ENCODE results near the gene TNS1. TPM values are rescaled to one million over a fixed set of nuclear protein-coding genes. Genes with fewer than 3 reads are reported as not detected.
"Not testable (repeated sequence)": the region's sequence is repeated elsewhere in the genome, so short reads cannot be mapped to it uniquely, and the experiment has no call there.

TNS1 gene
- total RNA-seq, 2 donors from 2014 or later: 0.80 to 16.8 TPM

GRCh38 chr2:218034497-218035213 lies 31.9 kb upstream of the TNS1 start:
- H3K9me3 ChIP-seq (ENCODE audit: control insufficient read depth, low read length, poor library complexity, severe bottlenecking); H3K36me3 Mint-ChIP-seq (ENCODE audit: low read depth); H3K4me1 Mint-ChIP-seq: not testable (repeated sequence)
- Mint-ChIP-seq H3K27me3 (peaks cover 10% of the 10 kb centered on the region), H3K4me3 (peak overlapping the region; percentile 84), H3K27ac (peak overlapping the region; percentile 77)
- DNase-seq: peak in 1 of 3 donors; percentile 51
- peak; percentile 95 for ATAC-seq

- no peaks in the 10 kb centered on the region for H3K9me3 ChIP-seq (ENCODE audit: control insufficient read depth, low read length, poor library complexity, severe bottlenecking)
- Mint-ChIP-seq H3K27ac (peak overlapping the region; percentile 77), H3K4me3 (peak overlapping the region; percentile 84), H3K36me3 (ENCODE audit: low read depth) (no peaks in the 10 kb centered on the region), H3K27me3 (peaks cover 4% of the 10 kb centered on the region), H3K4me1 (peaks cover 10% of the 10 kb centered on the region)
- ATAC-seq: peak; percentile 13
- no peak for DNase-seq
Measured at GRCh38 chr2:218033590-218034496, 31.0 kb upstream of the TNS1 start.

GRCh38 chr2:218033208-218033589 lies 30.4 kb upstream of the TNS1 start:
- peak overlapping the region; percentile 45 for H3K27ac Mint-ChIP-seq
- no peak for DNase-seq

GRCh38 chr2:218032336-218033171 lies 29.8 kb upstream of the TNS1 start:
- DNase-seq (no peak), ATAC-seq (no peak)
- Mint-ChIP-seq H3K27me3 (no peaks in the 10 kb centered on the region), H3K36me3 (ENCODE audit: low read depth) (no peaks in the 10 kb centered on the region), H3K27ac (peak overlapping the region; percentile 45), H3K4me3 (peak overlapping the region; percentile 76), H3K4me1 (peaks cover 10% of the 10 kb centered on the region)
- no peaks in the 10 kb centered on the region for H3K9me3 ChIP-seq (ENCODE audit: control insufficient read depth, low read length, poor library complexity, severe bottlenecking)

More at GRCh38 chr2:218033208-218033589, 30.4 kb upstream of the TNS1 start:
- H3K27me3 Mint-ChIP-seq: no peaks in the 10 kb centered on the region
- ATAC-seq: no peak
- H3K9me3 ChIP-seq (ENCODE audit: control insufficient read depth, low read length, poor library complexity, severe bottlenecking): no peaks in the 10 kb centered on the region
- peaks cover 10% of the 10 kb centered on the region for H3K4me1 Mint-ChIP-seq
- peak overlapping the region; percentile 84 for H3K4me3 Mint-ChIP-seq
- no peaks in the 10 kb centered on the region for H3K36me3 Mint-ChIP-seq (ENCODE audit: low read depth)

GRCh38 chr2:218031771-218032257 lies 29.0 kb upstream of the TNS1 start:
- ATAC-seq: no peak
- H3K36me3 Mint-ChIP-seq (ENCODE audit: low read depth): no peaks in the 10 kb centered on the region
- DNase-seq: no peak
- H3K27ac Mint-ChIP-seq: peak overlapping the region; percentile 45
- no peaks in the 10 kb centered on the region for H3K9me3 ChIP-seq (ENCODE audit: control insufficient read depth, low read length, poor library complexity, severe bottlenecking)
- no peaks in the 10 kb centered on the region for H3K27me3 Mint-ChIP-seq
- peaks cover 10% of the 10 kb centered on the region for H3K4me1 Mint-ChIP-seq
- H3K4me3 Mint-ChIP-seq: peak overlapping the region; percentile 76

GRCh38 chr2:218031261-218031660 lies 28.5 kb upstream of the TNS1 start:
- H3K9me3 ChIP-seq (ENCODE audit: control insufficient read depth, low read length, poor library complexity, severe bottlenecking): no peaks in the 10 kb centered on the region
- Mint-ChIP-seq H3K36me3 (ENCODE audit: low read depth) (no peaks in the 10 kb centered on the region), H3K27me3 (no peaks in the 10 kb centered on the region), H3K4me1 (peaks cover 10% of the 10 kb centered on the region), H3K4me3 (no peak overlapping the region), H3K27ac (no peak overlapping the region)
- ATAC-seq: no peak
- no peak for DNase-seq

GRCh38 chr2:218030409-218031195 lies 27.8 kb upstream of the TNS1 start:
- no peak overlapping the region for H3K27ac Mint-ChIP-seq
- no peak for DNase-seq
- no peaks in the 10 kb centered on the region for H3K27me3 Mint-ChIP-seq
- no peak overlapping the region for H3K4me3 Mint-ChIP-seq
- ATAC-seq: no peak
- no peaks in the 10 kb centered on the region for H3K36me3 Mint-ChIP-seq (ENCODE audit: low read depth)
- no peaks in the 10 kb centered on the region for H3K9me3 ChIP-seq (ENCODE audit: control insufficient read depth, low read length, poor library complexity, severe bottlenecking)
- peaks cover 12% of the 10 kb centered on the region for H3K4me1 Mint-ChIP-seq

- no peaks in the 10 kb centered on the region for H3K9me3 ChIP-seq (ENCODE audit: control insufficient read depth, low read length, poor library complexity, severe bottlenecking)
- DNase-seq (no peak), ATAC-seq (no peak)
Measured at GRCh38 chr2:218029366-218030360, 26.9 kb upstream of the TNS1 start.

GRCh38 chr2:218028562-218029348 lies 26.0 kb upstream of the TNS1 start:
- Mint-ChIP-seq H3K27ac (peak overlapping the region; percentile 54), H3K4me1 (peaks cover 2% of the 10 kb centered on the region), H3K36me3 (ENCODE audit: low read depth) (no peaks in the 10 kb centered on the region), H3K4me3 (no peak overlapping the region), H3K27me3 (no peaks in the 10 kb centered on the region)
- DNase-seq (no peak), ATAC-seq (no peak)
- no peaks in the 10 kb centered on the region for H3K9me3 ChIP-seq (ENCODE audit: control insufficient read depth, low read length, poor library complexity, severe bottlenecking)

More at GRCh38 chr2:218029366-218030360, 26.9 kb upstream of the TNS1 start:
- Mint-ChIP-seq H3K36me3 (ENCODE audit: low read depth) (no peaks in the 10 kb centered on the region), H3K27me3 (no peaks in the 10 kb centered on the region), H3K4me3 (no peak overlapping the region), H3K27ac (no peak overlapping the region), H3K4me1 (peaks cover 8% of the 10 kb centered on the region)

- DNase-seq (no peak), ATAC-seq (no peak)
- Mint-ChIP-seq H3K4me1 (peaks cover 2% of the 10 kb centered on the region), H3K27me3 (no peaks in the 10 kb centered on the region), H3K36me3 (ENCODE audit: low read depth) (no peaks in the 10 kb centered on the region), H3K27ac (peak overlapping the region; percentile 54), H3K4me3 (no peak overlapping the region)
- H3K9me3 ChIP-seq (ENCODE audit: control insufficient read depth, low read length, poor library complexity, severe bottlenecking): no peaks in the 10 kb centered on the region
Measured at GRCh38 chr2:218028189-218028495, 25.3 kb upstream of the TNS1 start.
